ENCODE measurements around the gene GNA14. TPM values are rescaled to one million over a fixed set of nuclear protein-coding genes. Genes with fewer than 3 reads are reported as not detected.

Gene GNA14
- total and polyA plus RNA-seq, 4 donors = 1.0 to 13.6 (median 4.1) TPM

- ATAC-seq (ENCODE audit: low FRiP score) = no peak
- no peaks in the 10 kb centered on the region for H3K9me3 ChIP-seq (ENCODE audit: control insufficient read depth, low read length)
- no peaks in the 10 kb centered on the region for H3K36me3 ChIP-seq (ENCODE audit: control insufficient read depth in 1 of 2, insufficient read depth in 2 of 2, low read length in 1 of 2)
- H3K4me1 ChIP-seq (ENCODE audit: control insufficient read depth in 1 of 2, insufficient read depth in 2 of 2, low read length in 2 of 2) = no peaks in the 10 kb centered on the region
- WGBS, 2 donors = 87% methylated on average over 7 of the region's 7 CpGs
- no peak overlapping the region for H3K4me3 ChIP-seq (ENCODE audit: low read length in 2 of 2)
- no peak for DNase-seq
- H3K27ac ChIP-seq (ENCODE audit: low read depth in 1 of 2, low read length in 2 of 2) = no peak overlapping the region
- H3K27me3 ChIP-seq (ENCODE audit: control insufficient read depth in 1 of 2, insufficient read depth in 2 of 2, low read length in 1 of 2) = no peaks in the 10 kb centered on the region
- intact Hi-C loops (cut with DNase I) = no loop called here
These were observed 104.8 kb downstream of the GNA14 start for GRCh38 chr9:77543131-77543822.

- intact Hi-C loops (cut with DNase I) = no loop called here
- Histone ChIP-seq H3K4me3 (ENCODE audit: low read length in 2 of 2) (no peak overlapping the region), H3K9me3 (ENCODE audit: control insufficient read depth, low read length) (no peaks in the 10 kb centered on the region)
These were observed 106.5 kb downstream of the GNA14 start for GRCh38 chr9:77541600-77541999.

DNA sequence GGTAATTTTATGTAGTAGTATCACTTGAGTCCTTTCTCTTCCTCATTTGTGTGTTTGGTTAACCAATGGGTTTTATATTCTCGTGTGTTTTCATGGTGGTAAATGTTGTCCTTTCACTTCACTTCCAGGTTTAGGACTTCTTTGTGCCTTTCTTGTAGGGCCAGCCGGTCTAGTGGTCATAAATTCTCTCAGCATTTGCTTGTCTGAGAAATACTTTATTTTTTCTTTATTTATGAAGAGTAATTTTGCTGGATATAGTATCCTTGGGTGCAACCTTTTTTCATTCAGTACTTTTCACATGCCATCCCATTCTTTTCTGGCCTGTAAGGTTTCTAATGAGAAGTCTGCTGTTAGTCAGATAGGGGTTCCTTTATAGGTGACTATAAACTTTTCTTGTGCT, 107.1 kb downstream of the GNA14 start:
- H3K27ac ChIP-seq (ENCODE audit: low read depth in 1 of 2, low read length in 2 of 2) = no peak overlapping the region
- 90 to 95% methylated on average over 2 of the region's 2 CpGs for WGBS, 2 donors
- H3K36me3 ChIP-seq (ENCODE audit: control insufficient read depth in 1 of 2, insufficient read depth in 2 of 2, low read length in 1 of 2) = no peaks in the 10 kb centered on the region
- ATAC-seq (ENCODE audit: low FRiP score) = no peak
- no peak overlapping the region for H3K4me3 ChIP-seq (ENCODE audit: low read length in 2 of 2)
- DNase-seq = no peak
- H3K4me1 ChIP-seq (ENCODE audit: control insufficient read depth in 1 of 2, insufficient read depth in 2 of 2, low read length in 2 of 2) = no peaks in the 10 kb centered on the region
- H3K27me3 ChIP-seq (ENCODE audit: control insufficient read depth in 1 of 2, insufficient read depth in 2 of 2, low read length in 1 of 2) = no peaks in the 10 kb centered on the region
- intact Hi-C loops (cut with DNase I) = no loop called here
- no peaks in the 10 kb centered on the region for H3K9me3 ChIP-seq (ENCODE audit: control insufficient read depth, low read length)

More at GRCh38 chr9:77541600-77541999, 106.5 kb downstream of the GNA14 start:
- ATAC-seq (ENCODE audit: low FRiP score) = no peak
- Histone ChIP-seq H3K27me3 (ENCODE audit: control insufficient read depth in 1 of 2, insufficient read depth in 2 of 2, low read length in 1 of 2) (no peaks in the 10 kb centered on the region), H3K4me1 (ENCODE audit: control insufficient read depth in 1 of 2, insufficient read depth in 2 of 2, low read length in 2 of 2) (no peaks in the 10 kb centered on the region), H3K36me3 (ENCODE audit: control insufficient read depth in 1 of 2, insufficient read depth in 2 of 2, low read length in 1 of 2) (no peaks in the 10 kb centered on the region), H3K27ac (ENCODE audit: low read depth in 1 of 2, low read length in 2 of 2) (no peak overlapping the region)
- 38 to 98% methylated on average over 1 of the region's 1 CpG for WGBS, 2 donors
- no peak for DNase-seq

GRCh38 chr9:77534376-77535057, 113.6 kb downstream of the GNA14 start:
- Histone ChIP-seq H3K4me1 (ENCODE audit: control insufficient read depth in 1 of 2, insufficient read depth in 2 of 2, low read length in 2 of 2) (no peaks in the 10 kb centered on the region), H3K9me3 (ENCODE audit: control insufficient read depth, low read length) (peaks cover 1% of the 10 kb centered on the region), H3K4me3 (ENCODE audit: low read length in 2 of 2) (no peak overlapping the region), H3K36me3 (ENCODE audit: control insufficient read depth in 1 of 2, insufficient read depth in 2 of 2, low read length in 1 of 2) (no peaks in the 10 kb centered on the region), H3K27me3 (ENCODE audit: control insufficient read depth in 1 of 2, insufficient read depth in 2 of 2, low read length in 1 of 2) (no peaks in the 10 kb centered on the region), H3K27ac (ENCODE audit: low read depth in 1 of 2, low read length in 2 of 2) (no peak overlapping the region)
- WGBS, 2 donors = 81 to 89% methylated on average over 7 of the region's 7 CpGs
- ATAC-seq (ENCODE audit: low FRiP score) (no peak), DNase-seq (no peak)
- intact Hi-C loops (cut with DNase I) = no loop called here

DNA sequence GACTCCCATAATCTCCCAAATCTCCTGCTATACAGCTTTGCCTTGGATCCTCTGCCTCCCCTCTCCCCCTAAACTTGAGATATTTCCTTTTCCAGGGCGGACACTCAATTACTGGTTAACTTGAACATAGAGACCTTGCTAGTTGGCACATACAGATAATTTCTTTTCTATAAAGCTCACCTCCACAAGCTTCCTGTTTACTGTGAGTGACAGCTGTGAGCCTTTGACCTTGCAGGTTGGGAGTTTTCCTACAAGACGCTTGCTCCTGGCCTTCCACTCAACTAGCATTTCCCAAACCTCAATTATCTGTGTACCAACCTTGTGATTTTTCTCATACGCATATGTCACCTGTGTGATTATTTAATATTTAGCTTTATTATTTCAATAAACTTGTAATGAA, 114.5 kb downstream of the GNA14 start:
- 97% methylated on average over 3 of the region's 3 CpGs for WGBS, 2 donors
- no peak overlapping the region for H3K27ac ChIP-seq (ENCODE audit: low read depth in 1 of 2, low read length in 2 of 2)

DNA sequence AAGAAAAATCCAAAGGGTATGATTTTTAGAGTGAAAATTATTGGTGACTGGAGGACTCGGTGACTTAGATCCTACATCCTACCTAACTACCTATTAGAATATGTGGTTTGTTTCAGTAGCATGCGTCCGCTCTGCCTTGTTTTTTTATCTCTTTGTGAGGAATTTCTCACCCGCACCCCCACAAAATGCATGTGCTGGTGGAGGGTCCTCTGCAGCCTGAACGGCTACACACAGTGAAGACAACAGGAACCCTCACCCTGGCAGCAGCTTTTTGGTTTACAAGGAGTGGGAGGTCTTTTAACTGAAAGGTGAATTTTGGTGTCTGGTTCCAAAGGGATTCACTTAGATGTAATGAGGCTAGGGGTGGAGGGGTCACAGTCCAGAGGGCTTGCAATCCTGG, 115.5 kb downstream of the GNA14 start:
- Histone ChIP-seq H3K4me1 (ENCODE audit: control insufficient read depth in 1 of 2, insufficient read depth in 2 of 2, low read length in 2 of 2) (no peaks in the 10 kb centered on the region), H3K36me3 (ENCODE audit: control insufficient read depth in 1 of 2, insufficient read depth in 2 of 2, low read length in 1 of 2) (no peaks in the 10 kb centered on the region), H3K9me3 (ENCODE audit: control insufficient read depth, low read length) (peaks cover 1% of the 10 kb centered on the region), H3K4me3 (ENCODE audit: low read length in 2 of 2) (no peak overlapping the region), H3K27ac (ENCODE audit: low read depth in 1 of 2, low read length in 2 of 2) (no peak overlapping the region), H3K27me3 (ENCODE audit: control insufficient read depth in 1 of 2, insufficient read depth in 2 of 2, low read length in 1 of 2) (no peaks in the 10 kb centered on the region)
- DNase-seq (no peak), ATAC-seq (ENCODE audit: low FRiP score) (no peak)
- intact Hi-C loops (cut with DNase I) = no loop called here
- 89 to 92% methylated on average over 5 of the region's 5 CpGs for WGBS, 2 donors

More for the DNA sequence above, 114.5 kb downstream of the GNA14 start:
- DNase-seq = no peak
- intact Hi-C loops (cut with DNase I) = no loop called here
- Histone ChIP-seq H3K36me3 (ENCODE audit: control insufficient read depth in 1 of 2, insufficient read depth in 2 of 2, low read length in 1 of 2) (no peaks in the 10 kb centered on the region), H3K4me1 (ENCODE audit: control insufficient read depth in 1 of 2, insufficient read depth in 2 of 2, low read length in 2 of 2) (no peaks in the 10 kb centered on the region), H3K9me3 (ENCODE audit: control insufficient read depth, low read length) (peaks cover 1% of the 10 kb centered on the region), H3K27me3 (ENCODE audit: control insufficient read depth in 1 of 2, insufficient read depth in 2 of 2, low read length in 1 of 2) (no peaks in the 10 kb centered on the region), H3K4me3 (ENCODE audit: low read length in 2 of 2) (no peak overlapping the region)
- no peak for ATAC-seq (ENCODE audit: low FRiP score)

GRCh38 chr9:77531400-77531799, 116.7 kb downstream of the GNA14 start:
- no peak for ATAC-seq (ENCODE audit: low FRiP score)
- H3K9me3 ChIP-seq (ENCODE audit: control insufficient read depth, low read length) = peaks cover 1% of the 10 kb centered on the region

GRCh38 chr9:77523891-77524290, 124.2 kb downstream of the GNA14 start:
- no peaks in the 10 kb centered on the region for H3K4me1 ChIP-seq (ENCODE audit: control insufficient read depth in 1 of 2, insufficient read depth in 2 of 2, low read length in 2 of 2)
- no peak overlapping the region for H3K4me3 ChIP-seq (ENCODE audit: low read length in 2 of 2)
- no peaks in the 10 kb centered on the region for H3K9me3 ChIP-seq (ENCODE audit: control insufficient read depth, low read length)
- H3K36me3 ChIP-seq (ENCODE audit: control insufficient read depth in 1 of 2, insufficient read depth in 2 of 2, low read length in 1 of 2) = no peaks in the 10 kb centered on the region
- WGBS, 2 donors = 84 to 86% methylated on average over 2 of the region's 2 CpGs
- no peaks in the 10 kb centered on the region for H3K27me3 ChIP-seq (ENCODE audit: control insufficient read depth in 1 of 2, insufficient read depth in 2 of 2, low read length in 1 of 2)
- no peak for DNase-seq
- intact Hi-C loops (cut with DNase I) = no loop called here
- no peak for ATAC-seq (ENCODE audit: low FRiP score)
- no peak overlapping the region for H3K27ac ChIP-seq (ENCODE audit: low read depth in 1 of 2, low read length in 2 of 2)

More at GRCh38 chr9:77531400-77531799, 116.7 kb downstream of the GNA14 start:
- intact Hi-C loops (cut with DNase I) = no loop called here
- no peak for DNase-seq
- no peak overlapping the region for H3K4me3 ChIP-seq (ENCODE audit: low read length in 2 of 2)
- WGBS, 2 donors = 72 to 94% methylated on average over 4 of the region's 4 CpGs
- H3K36me3 ChIP-seq (ENCODE audit: control insufficient read depth in 1 of 2, insufficient read depth in 2 of 2, low read length in 1 of 2) = no peaks in the 10 kb centered on the region
- H3K27me3 ChIP-seq (ENCODE audit: control insufficient read depth in 1 of 2, insufficient read depth in 2 of 2, low read length in 1 of 2) = no peaks in the 10 kb centered on the region
- no peaks in the 10 kb centered on the region for H3K4me1 ChIP-seq (ENCODE audit: control insufficient read depth in 1 of 2, insufficient read depth in 2 of 2, low read length in 2 of 2)
- H3K27ac ChIP-seq (ENCODE audit: low read depth in 1 of 2, low read length in 2 of 2) = no peak overlapping the region

GRCh38 chr9:77521091-77521490, 127.0 kb downstream of the GNA14 start:
- intact Hi-C loops (cut with DNase I) = no loop called here
- H3K36me3 ChIP-seq (ENCODE audit: control insufficient read depth in 1 of 2, insufficient read depth in 2 of 2, low read length in 1 of 2) = no peaks in the 10 kb centered on the region
- WGBS, 2 donors = 18 to 22% methylated on average over 3 of the region's 3 CpGs
- no peak overlapping the region for H3K4me3 ChIP-seq (ENCODE audit: low read length in 2 of 2)
- no peaks in the 10 kb centered on the region for H3K4me1 ChIP-seq (ENCODE audit: control insufficient read depth in 1 of 2, insufficient read depth in 2 of 2, low read length in 2 of 2)
- H3K27me3 ChIP-seq (ENCODE audit: control insufficient read depth in 1 of 2, insufficient read depth in 2 of 2, low read length in 1 of 2) = no peaks in the 10 kb centered on the region
- H3K9me3 ChIP-seq (ENCODE audit: control insufficient read depth, low read length) = no peaks in the 10 kb centered on the region
- no peak overlapping the region for H3K27ac ChIP-seq (ENCODE audit: low read depth in 1 of 2, low read length in 2 of 2)
- ATAC-seq (ENCODE audit: low FRiP score) (no peak), DNase-seq (no peak)
